ENCODE data around the gene HS2ST1. TPM values are rescaled to one million over a fixed set of nuclear protein-coding genes. Genes with fewer than 3 reads are reported as not detected.

The HS2ST1 gene
- total RNA-seq, 3 donors from 2014 or later, result 17.7 to 18.0 (median 17.8) TPM

GRCh38 chr1:87140831-87141540 lies 226.6 kb downstream of the HS2ST1 start:
- Histone ChIP-seq H3K36me3 (no peaks in the 10 kb centered on the region), H3K27ac (no peak overlapping the region), H3K9me3 (no peaks in the 10 kb centered on the region), H3K4me1 (no peaks in the 10 kb centered on the region), H3K27me3 (no peaks in the 10 kb centered on the region), H3K4me3 (no peak overlapping the region)
- TF ChIP-seq POLR2AphosphoS5 (IDR thresholded peaks at IDR 0.05) (no peak), POLR2A (IDR thresholded peaks at IDR 0.05) (no peak), CTCF (IDR thresholded peaks at IDR 0.05) (no peak)
- DNase-seq (ENCODE audit: low spot score in 2 of 2), result no peak
- intact Hi-C loops (cut with DNase I; ENCODE audit: low total_unique reads), result no loop called here

- intact Hi-C loops (cut with DNase I; ENCODE audit: low total_unique reads), result no loop called here
- TF ChIP-seq POLR2A (IDR thresholded peaks at IDR 0.05), result no peak
- no peak for TF ChIP-seq POLR2AphosphoS5 (IDR thresholded peaks at IDR 0.05)
- H3K27me3 ChIP-seq, result no peaks in the 10 kb centered on the region
Measured at GRCh38 chr1:87141556-87141955, 227.1 kb downstream of the HS2ST1 start.

GRCh38 chr1:87143413-87144135 lies 229.1 kb downstream of the HS2ST1 start:
- no peak overlapping the region for H3K4me3 ChIP-seq
- H3K27me3 ChIP-seq, result no peaks in the 10 kb centered on the region
- no peaks in the 10 kb centered on the region for H3K9me3 ChIP-seq
- H3K27ac ChIP-seq, result no peak overlapping the region
- TF ChIP-seq CTCF (IDR thresholded peaks at IDR 0.05) (no peak), POLR2A (IDR thresholded peaks at IDR 0.05) (no peak), POLR2AphosphoS5 (IDR thresholded peaks at IDR 0.05) (no peak)
- no peaks in the 10 kb centered on the region for H3K4me1 ChIP-seq
- H3K36me3 ChIP-seq, result no peaks in the 10 kb centered on the region
- intact Hi-C loops (cut with DNase I; ENCODE audit: low total_unique reads), result loop anchor here (2.0 kb wide), 1 partner anchor 21 kb away; no protein-coding TSS in a partner anchor
- DNase-seq (ENCODE audit: low spot score in 2 of 2), result no peak

More at GRCh38 chr1:87141556-87141955, 227.1 kb downstream of the HS2ST1 start:
- Histone ChIP-seq H3K27ac (no peak overlapping the region), H3K36me3 (no peaks in the 10 kb centered on the region), H3K4me1 (no peaks in the 10 kb centered on the region), H3K4me3 (no peak overlapping the region), H3K9me3 (no peaks in the 10 kb centered on the region)
- no peak for DNase-seq (ENCODE audit: low spot score in 2 of 2)

- TF ChIP-seq CTCF (IDR thresholded peaks at IDR 0.05), result no peak
- DNase-seq (ENCODE audit: low spot score in 2 of 2), result no peak
Measured at GRCh38 chr1:87144316-87144895, 230.0 kb downstream of the HS2ST1 start.

GRCh38 chr1:87144981-87145380 lies 230.5 kb downstream of the HS2ST1 start:
- no peaks in the 10 kb centered on the region for H3K9me3 ChIP-seq
- H3K4me1 ChIP-seq, result no peaks in the 10 kb centered on the region
- no peak overlapping the region for H3K27ac ChIP-seq
- no peak overlapping the region for H3K4me3 ChIP-seq
- intact Hi-C loops (cut with DNase I; ENCODE audit: low total_unique reads), result no loop called here
- no peaks in the 10 kb centered on the region for H3K27me3 ChIP-seq
- no peak for DNase-seq (ENCODE audit: low spot score in 2 of 2)
- no peaks in the 10 kb centered on the region for H3K36me3 ChIP-seq
- TF ChIP-seq CTCF (IDR thresholded peaks at IDR 0.05) (no peak), POLR2A (IDR thresholded peaks at IDR 0.05) (no peak), POLR2AphosphoS5 (IDR thresholded peaks at IDR 0.05) (no peak)

More at GRCh38 chr1:87144316-87144895, 230.0 kb downstream of the HS2ST1 start:
- Histone ChIP-seq H3K27me3 (no peaks in the 10 kb centered on the region), H3K9me3 (no peaks in the 10 kb centered on the region), H3K27ac (no peak overlapping the region), H3K4me1 (no peaks in the 10 kb centered on the region), H3K4me3 (no peak overlapping the region), H3K36me3 (no peaks in the 10 kb centered on the region)
- intact Hi-C loops (cut with DNase I; ENCODE audit: low total_unique reads), result no loop called here

Data from breast epithelium (tissue), 4 donors.